ENCODE results near the gene EIF1.

Gene EIF1

DNA sequence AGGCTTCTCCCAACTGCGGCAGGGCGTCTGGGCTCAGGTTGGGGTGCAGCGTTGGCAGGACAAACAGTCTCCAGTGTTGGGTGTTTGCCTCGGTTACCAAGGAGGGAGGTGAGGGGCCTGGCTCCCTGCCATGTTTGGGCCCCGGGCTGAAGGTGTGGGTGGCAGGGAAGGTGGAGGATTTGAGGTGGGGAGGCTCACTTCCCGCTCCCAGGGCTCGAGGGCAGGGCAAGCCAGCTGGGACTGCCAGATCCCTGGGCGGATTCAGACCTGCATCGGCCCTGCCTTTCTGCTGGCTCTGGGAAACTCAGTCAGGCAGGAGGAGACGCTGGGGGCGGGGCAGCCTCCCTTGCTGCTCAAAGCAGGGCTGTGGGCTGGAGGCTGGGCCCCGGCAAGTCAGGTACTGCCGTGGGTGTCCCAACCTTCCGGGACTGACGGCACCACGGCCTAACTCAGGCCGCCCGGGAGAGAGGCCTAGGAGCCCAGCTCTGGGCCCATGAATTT lies 33.0 kb upstream of the EIF1 start:
- no peaks in the 10 kb centered on the region for H3K4me1 ChIP-seq (ENCODE audit: control insufficient read depth in 1 of 2, insufficient read depth in 1 of 2, low read depth in 1 of 2, low read length in 1 of 2)
- TF ChIP-seq, protein P1, sequence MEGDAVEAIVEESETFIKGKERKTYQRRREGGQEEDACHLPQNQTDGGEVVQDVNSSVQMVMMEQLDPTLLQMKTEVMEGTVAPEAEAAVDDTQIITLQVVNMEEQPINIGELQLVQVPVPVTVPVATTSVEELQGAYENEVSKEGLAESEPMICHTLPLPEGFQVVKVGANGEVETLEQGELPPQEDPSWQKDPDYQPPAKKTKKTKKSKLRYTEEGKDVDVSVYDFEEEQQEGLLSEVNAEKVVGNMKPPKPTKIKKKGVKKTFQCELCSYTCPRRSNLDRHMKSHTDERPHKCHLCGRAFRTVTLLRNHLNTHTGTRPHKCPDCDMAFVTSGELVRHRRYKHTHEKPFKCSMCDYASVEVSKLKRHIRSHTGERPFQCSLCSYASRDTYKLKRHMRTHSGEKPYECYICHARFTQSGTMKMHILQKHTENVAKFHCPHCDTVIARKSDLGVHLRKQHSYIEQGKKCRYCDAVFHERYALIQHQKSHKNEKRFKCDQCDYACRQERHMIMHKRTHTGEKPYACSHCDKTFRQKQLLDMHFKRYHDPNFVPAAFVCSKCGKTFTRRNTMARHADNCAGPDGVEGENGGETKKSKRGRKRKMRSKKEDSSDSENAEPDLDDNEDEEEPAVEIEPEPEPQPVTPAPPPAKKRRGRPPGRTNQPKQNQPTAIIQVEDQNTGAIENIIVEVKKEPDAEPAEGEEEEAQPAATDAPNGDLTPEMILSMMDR (IDR thresholded peaks at IDR 0.05): no peak
- H3K36me3 ChIP-seq: no peaks in the 10 kb centered on the region
- no peak overlapping the region for H3K27ac ChIP-seq
- no peaks in the 10 kb centered on the region for H3K9me3 ChIP-seq
- no peak overlapping the region for H3K4me3 ChIP-seq (ENCODE audit: low read depth in 1 of 2, low read length in 1 of 2)
- H3K27me3 ChIP-seq: peaks cover 7% of the 10 kb centered on the region

DNA sequence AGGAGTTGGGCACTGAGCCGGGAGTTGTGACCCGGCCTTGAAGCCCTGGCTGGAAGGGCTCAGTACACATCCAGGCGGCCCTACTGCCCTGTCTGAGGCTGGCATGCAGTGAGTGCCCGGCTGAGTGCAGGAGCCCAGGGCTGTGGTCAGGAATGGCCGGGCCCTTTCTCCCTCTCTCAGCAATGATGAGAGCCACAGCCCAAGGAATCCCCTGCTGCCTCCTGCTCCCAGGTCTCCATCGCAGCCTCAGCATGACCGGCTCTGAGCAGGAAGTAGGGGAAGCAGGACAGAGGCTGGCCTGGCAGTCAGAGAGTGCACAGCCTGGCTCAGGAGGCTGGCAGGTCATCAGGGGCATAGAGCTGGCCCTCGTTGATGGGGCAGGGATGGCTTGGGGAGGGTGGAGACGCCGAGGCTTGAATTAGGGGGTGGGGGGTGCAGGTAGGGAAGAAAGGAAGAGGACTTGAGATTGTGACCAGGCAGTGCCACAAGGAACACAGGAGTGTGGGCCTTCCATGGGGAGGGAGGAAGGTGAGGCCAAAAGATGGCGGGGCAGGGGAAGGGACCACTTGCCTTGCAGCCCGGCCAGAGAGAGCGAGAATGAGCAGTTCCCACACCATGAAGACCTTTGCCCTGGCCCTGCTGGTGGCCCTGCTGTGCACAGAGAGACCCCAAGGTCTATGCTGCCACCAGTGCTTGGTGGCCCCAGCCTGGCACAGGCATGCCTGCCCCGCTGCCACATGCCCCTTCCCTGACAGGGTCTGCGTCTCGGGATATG lies 32.2 kb upstream of the EIF1 start:
- no peak overlapping the region for H3K27ac ChIP-seq
- no peaks in the 10 kb centered on the region for H3K9me3 ChIP-seq
- H3K4me3 ChIP-seq (ENCODE audit: low read depth in 1 of 2, low read length in 1 of 2): no peak overlapping the region
- no peaks in the 10 kb centered on the region for H3K36me3 ChIP-seq
- TF ChIP-seq, protein P1 (IDR thresholded peaks at IDR 0.05): no peak
- peaks cover 7% of the 10 kb centered on the region for H3K27me3 ChIP-seq
- H3K4me1 ChIP-seq (ENCODE audit: control insufficient read depth in 1 of 2, insufficient read depth in 1 of 2, low read depth in 1 of 2, low read length in 1 of 2): no peaks in the 10 kb centered on the region

DNA sequence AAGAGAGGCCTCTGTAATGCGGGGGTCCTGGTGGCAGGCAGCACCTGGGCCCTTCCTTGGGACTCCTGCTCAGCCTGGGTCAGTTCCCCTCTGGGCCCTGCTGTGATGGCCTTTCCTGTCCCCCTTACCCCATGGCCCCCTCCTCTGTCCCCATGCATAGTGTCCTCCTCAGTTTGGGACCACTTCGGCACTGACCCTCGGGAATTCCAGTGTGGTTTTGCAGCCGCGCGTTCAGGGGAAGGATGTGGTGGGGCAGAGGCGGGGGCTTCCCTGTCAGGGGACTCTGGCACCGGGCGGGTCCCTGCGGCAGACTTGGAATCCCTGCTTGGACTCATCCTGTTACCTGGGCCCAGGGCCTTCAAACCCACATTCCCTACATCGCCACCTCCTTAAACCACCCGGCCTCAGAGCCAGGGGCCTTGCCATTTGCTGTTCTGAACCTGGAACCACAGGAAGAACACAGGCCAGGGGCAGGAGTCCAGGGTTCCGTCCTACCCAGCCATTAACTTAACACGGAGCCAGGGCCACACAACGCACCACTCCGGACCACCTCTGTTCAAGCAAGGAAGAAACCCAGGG lies 31.4 kb upstream of the EIF1 start:
- H3K36me3 ChIP-seq: no peaks in the 10 kb centered on the region
- no peaks in the 10 kb centered on the region for H3K4me1 ChIP-seq (ENCODE audit: control insufficient read depth in 1 of 2, insufficient read depth in 1 of 2, low read depth in 1 of 2, low read length in 1 of 2)
- H3K9me3 ChIP-seq: no peaks in the 10 kb centered on the region
- no peak overlapping the region for H3K4me3 ChIP-seq (ENCODE audit: low read depth in 1 of 2, low read length in 1 of 2)
- H3K27ac ChIP-seq: no peak overlapping the region
- peaks cover 7% of the 10 kb centered on the region for H3K27me3 ChIP-seq
- TF ChIP-seq, protein P1 (IDR thresholded peaks at IDR 0.05): no peak

DNA sequence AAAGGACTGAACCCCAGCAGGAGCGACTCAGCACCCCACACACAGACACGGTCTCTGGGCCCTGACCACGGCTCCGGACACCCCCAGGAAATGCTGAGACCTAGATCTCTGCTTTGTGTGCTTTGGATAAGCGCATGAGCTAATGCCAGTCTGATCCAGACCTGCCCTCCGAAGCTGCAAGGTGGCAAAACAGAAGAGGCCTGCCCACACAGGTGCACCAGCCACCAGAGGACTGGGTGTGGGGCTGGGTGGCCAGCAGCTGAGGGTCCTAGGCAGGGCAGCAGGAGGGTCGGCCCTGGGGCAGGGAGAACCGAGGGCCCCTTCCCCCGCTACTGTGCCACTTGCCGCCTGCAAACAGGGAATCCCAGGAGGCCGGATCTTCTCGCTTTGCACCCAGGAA lies 30.7 kb upstream of the EIF1 start:
- Histone ChIP-seq H3K27ac (no peak overlapping the region), H3K4me1 (ENCODE audit: control insufficient read depth in 1 of 2, insufficient read depth in 1 of 2, low read depth in 1 of 2, low read length in 1 of 2) (peaks cover 0 to 4% of the 10 kb centered on the region in 2 experiments), H3K27me3 (peaks cover 7% of the 10 kb centered on the region), H3K36me3 (no peaks in the 10 kb centered on the region), H3K4me3 (ENCODE audit: low read depth in 1 of 2, low read length in 1 of 2) (no peak overlapping the region), H3K9me3 (no peaks in the 10 kb centered on the region)
- TF ChIP-seq, protein P1 (IDR thresholded peaks at IDR 0.05): no peak

DNA sequence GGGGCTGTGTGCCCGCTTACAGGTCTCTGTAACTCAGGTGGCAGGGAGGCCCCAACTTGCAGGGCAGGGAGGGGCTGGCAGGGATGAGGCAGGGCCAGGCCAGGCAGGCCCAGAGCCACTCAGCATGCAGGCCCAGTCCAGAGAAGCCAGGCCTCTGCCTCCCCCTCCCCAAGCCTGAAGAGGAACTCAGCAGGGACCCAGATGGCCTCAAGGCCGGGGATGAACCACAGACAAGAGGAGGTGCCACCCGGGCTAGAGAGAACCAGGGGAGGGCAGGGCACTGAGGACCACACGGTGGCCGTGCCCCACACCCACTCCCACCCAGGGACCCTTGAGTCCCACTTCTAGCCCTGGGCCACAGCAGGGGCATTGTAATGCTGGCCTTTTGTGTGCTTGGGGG lies 29.8 kb upstream of the EIF1 start:
- TF ChIP-seq, protein P1 (IDR thresholded peaks at IDR 0.05): no peak
- Histone ChIP-seq H3K36me3 (no peaks in the 10 kb centered on the region), H3K9me3 (no peaks in the 10 kb centered on the region), H3K27ac (no peak overlapping the region), H3K4me1 (ENCODE audit: control insufficient read depth in 1 of 2, insufficient read depth in 1 of 2, low read depth in 1 of 2, low read length in 1 of 2) (peaks cover 0 to 5% of the 10 kb centered on the region in 2 experiments), H3K4me3 (ENCODE audit: low read depth in 1 of 2, low read length in 1 of 2) (no peak overlapping the region), H3K27me3 (peaks cover 11% of the 10 kb centered on the region)

All from neutrophil (primary cell).